VCaP (cell line): ENCODE results near the gene PIAS4.

ENCODE experiments used
- H3K27ac ChIP-seq: fragments of 450-650 bp; 2 replicates; pipeline ENCODE4 v1.5.1; 2017
- CTCF ChIP-seq: fragments of 450-650 bp; conservative IDR thresholded peaks from 2 replicates; pipeline ENCODE4 v1.5.1; 2017; ENCODE audit warnings: mild to moderate bottlenecking, moderate library complexity

Gene PIAS4

DNA sequence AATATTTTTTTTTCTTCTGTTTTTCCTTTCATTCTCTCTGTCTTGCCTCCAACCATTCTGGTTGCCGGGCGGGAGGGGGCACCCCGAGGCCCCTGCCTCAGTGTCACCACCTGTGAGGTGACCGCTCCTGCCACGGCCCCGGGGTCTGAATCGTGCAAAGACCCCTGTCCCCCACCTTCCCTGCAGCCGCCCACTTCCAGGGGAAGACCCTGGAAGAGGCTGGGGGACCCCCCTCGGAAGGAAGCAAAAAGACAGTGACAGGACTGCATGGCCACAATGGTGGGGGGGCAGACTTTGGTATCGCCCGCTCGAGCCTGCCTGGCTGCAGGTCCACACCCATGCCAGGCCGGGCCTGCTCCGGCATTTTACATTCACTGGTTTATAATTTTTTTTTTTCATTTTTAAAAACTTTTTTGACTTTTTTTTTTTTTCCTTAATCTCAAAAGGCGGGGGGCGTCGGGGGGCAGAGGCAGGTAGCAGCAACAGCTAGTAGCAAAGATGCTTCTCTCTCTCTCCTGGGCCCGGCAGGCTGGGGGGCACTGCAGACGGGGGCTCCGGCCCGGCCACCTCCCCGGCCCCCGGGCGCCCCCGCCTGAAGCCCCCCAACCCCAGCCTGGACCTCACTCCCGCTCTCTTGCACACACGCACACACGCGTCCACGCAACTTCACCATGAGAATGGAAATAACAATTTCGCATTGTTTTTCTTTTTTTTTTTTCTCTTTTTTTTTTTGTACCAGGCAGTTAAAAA, 36.6 kb downstream of the PIAS4 start:
- no peak for TF ChIP-seq CTCF
- H3K27ac ChIP-seq, result no peak overlapping the region

DNA sequence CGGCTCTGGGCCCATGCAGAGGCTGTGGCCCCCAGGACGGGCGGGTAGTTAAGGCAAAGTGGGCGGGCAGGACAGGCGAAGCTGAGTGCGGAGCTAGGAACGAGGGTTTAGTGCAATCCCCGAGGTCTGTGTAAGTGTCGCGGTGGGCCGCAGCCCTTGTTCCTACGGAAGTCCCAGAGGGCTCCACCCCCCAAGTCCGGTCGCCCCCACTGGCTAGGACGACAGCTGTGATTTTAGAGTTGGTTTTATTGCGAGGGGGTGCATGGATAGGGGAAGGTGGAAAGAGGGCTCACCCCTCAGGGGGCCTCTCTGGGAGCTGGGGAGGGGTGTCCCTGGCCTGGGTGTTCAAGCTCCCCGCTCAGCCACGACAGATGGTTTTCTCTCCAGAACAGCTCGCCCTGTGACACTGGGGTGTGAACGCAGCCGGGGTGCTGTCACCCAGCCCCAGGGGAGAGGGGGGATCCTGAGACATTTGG, 37.5 kb downstream of the PIAS4 start:
- no peak for TF ChIP-seq CTCF
- no peak overlapping the region for H3K27ac ChIP-seq

GRCh38 chr19:4045597-4046361, 38.2 kb downstream of the PIAS4 start:
- no peak overlapping the region for H3K27ac ChIP-seq
- TF ChIP-seq CTCF, result no peak

DNA sequence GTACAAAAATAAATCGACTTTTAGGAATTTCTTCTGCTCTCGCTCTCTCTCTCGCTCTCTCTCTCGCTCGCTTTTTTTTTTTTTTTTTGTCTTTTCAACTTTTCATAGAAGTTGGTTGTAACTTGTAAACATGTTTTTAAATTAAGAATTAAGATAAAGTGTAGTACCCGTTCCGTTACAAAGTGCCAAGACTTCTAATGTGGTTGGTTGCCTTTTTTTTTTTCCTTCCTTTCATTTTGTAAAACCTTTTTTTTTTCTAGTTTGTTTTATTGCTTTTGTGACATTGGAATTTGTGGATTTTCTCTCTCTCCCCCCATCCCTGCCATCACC, 38.8 kb downstream of the PIAS4 start:
- no peak for TF ChIP-seq CTCF
- H3K27ac ChIP-seq, result no peak overlapping the region

- H3K27ac ChIP-seq, result no peak overlapping the region
- no peak for TF ChIP-seq CTCF
Measured at GRCh38 chr19:4046946-4047683, 39.6 kb downstream of the PIAS4 start.

- TF ChIP-seq CTCF, result no peak
- no peak overlapping the region for H3K27ac ChIP-seq
Measured at GRCh38 chr19:4049432-4049831, 41.9 kb downstream of the PIAS4 start.
